Loucy (cell line): Measurements from ENCODE around the gene C1QTNF4.

Source experiments
- H2AFZ ChIP-seq: fragments of 200-600 bp; sonication (generic); 2 replicates; pipeline ENCODE4 v1.6.0; 2016; ENCODE audit warnings: antibody characterized with exemption, mild to moderate bottlenecking, low read length, moderate library complexity
- H3F3A ChIP-seq: fragments of 200-600 bp; 2 replicates; pipeline ENCODE4 v1.6.0; 2016; ENCODE audit warnings: antibody characterized with exemption, low read depth, mild to moderate bottlenecking
- H3K27me3 ChIP-seq: fragments of 200-600 bp; sonication (generic); 2 replicates; pipeline ENCODE4 v1.6.1; 2014; ENCODE audit warnings: low read length, mild to moderate bottlenecking; ENCODE audit not compliant: insufficient read depth, poor library complexity, severe bottlenecking
- H3K36me3 ChIP-seq: fragments of 200-600 bp; sonication (generic); 2 replicates; pipeline ENCODE4 v1.6.1; 2016; ENCODE audit warnings: low read length; ENCODE audit not compliant: insufficient read depth
- H3K4me1 ChIP-seq: fragments of 200-600 bp; sonication (generic); 2 replicates; pipeline ENCODE4 v1.5.1; 2014; ENCODE audit warnings: low read length, mild to moderate bottlenecking; ENCODE audit not compliant: insufficient read depth, poor library complexity, severe bottlenecking
- H3K4me2 ChIP-seq: fragments of 200-600 bp; sonication (generic); 2 replicates; pipeline ENCODE4 v1.6.0; 2014; ENCODE audit warnings: antibody characterized with exemption, low read length, low read depth, mild to moderate bottlenecking; ENCODE audit not compliant: poor library complexity, severe bottlenecking
- H3K4me3 ChIP-seq: fragments of 200-600 bp; sonication (generic); 2 replicates; pipeline ENCODE4 v1.5.1; 2014; ENCODE audit warnings: low read length, mild to moderate bottlenecking, mixed read lengths; ENCODE audit not compliant: poor library complexity, severe bottlenecking
- H3K79me2 ChIP-seq: fragments of 200-600 bp; sonication (generic); 2 replicates; pipeline ENCODE4 v1.6.1; 2014; ENCODE audit warnings: low read length; ENCODE audit not compliant: insufficient read depth
- H3K9ac ChIP-seq: fragments of 200-600 bp; sonication (generic); 2 replicates; pipeline ENCODE4 v1.6.0; 2014; ENCODE audit warnings: mild to moderate bottlenecking, low read depth, low read length, moderate library complexity; ENCODE audit not compliant: poor library complexity, severe bottlenecking
- H3K9me2 ChIP-seq: fragments of 200-600 bp; sonication (generic); replicated peaks from 2 replicates; pipeline ENCODE4 v1.6.1; 2016; ENCODE audit warnings: low read depth, low read length, mixed read lengths
- H3K9me3 ChIP-seq: fragments of 200-600 bp; sonication (generic); 2 replicates; pipeline ENCODE4 v1.6.1; 2014; ENCODE audit warnings: mild to moderate bottlenecking, antibody characterized with exemption, low read length, low read depth; ENCODE audit not compliant: insufficient read depth
- H4K20me1 ChIP-seq: fragments of 200-600 bp; sonication (generic); 2 replicates; pipeline ENCODE4 v1.6.0; 2014; ENCODE audit warnings: antibody characterized with exemption, low read length, mild to moderate bottlenecking; ENCODE audit not compliant: insufficient read depth, poor library complexity, severe bottlenecking
- EZH2phosphoT487 ChIP-seq: fragments of 200-600 bp; IDR thresholded peaks from 2 replicates; pipeline ENCODE4 v1.6.1; 2018; ENCODE audit warnings: antibody characterized with exemption, mild to moderate bottlenecking, moderate library complexity, borderline replicate concordance
- TF ChIP-seq, protein P1 (sequence below): fragments of 200-600 bp; sonication (generic); conservative IDR thresholded peaks from 2 replicates; pipeline ENCODE4 v1.5.1; 2014; ENCODE audit warnings: mild to moderate bottlenecking, antibody characterized with exemption, low read length

C1QTNF4 gene

GRCh38 chr11:47603295-47603694 lies 9.1 kb upstream of the C1QTNF4 start:
- H3F3A ChIP-seq, result no peaks in the 10 kb centered on the region
- H3K4me3 ChIP-seq, result no peak overlapping the region
- no peaks in the 10 kb centered on the region for H3K36me3 ChIP-seq
- peaks cover 34% of the 10 kb centered on the region for H3K4me1 ChIP-seq
- H3K79me2 ChIP-seq, result no peaks in the 10 kb centered on the region
- no peaks in the 10 kb centered on the region for H3K9me2 ChIP-seq
- H3K4me2 ChIP-seq, result no peak overlapping the region
- no peak for TF ChIP-seq EZH2phosphoT487
- TF ChIP-seq, protein P1, sequence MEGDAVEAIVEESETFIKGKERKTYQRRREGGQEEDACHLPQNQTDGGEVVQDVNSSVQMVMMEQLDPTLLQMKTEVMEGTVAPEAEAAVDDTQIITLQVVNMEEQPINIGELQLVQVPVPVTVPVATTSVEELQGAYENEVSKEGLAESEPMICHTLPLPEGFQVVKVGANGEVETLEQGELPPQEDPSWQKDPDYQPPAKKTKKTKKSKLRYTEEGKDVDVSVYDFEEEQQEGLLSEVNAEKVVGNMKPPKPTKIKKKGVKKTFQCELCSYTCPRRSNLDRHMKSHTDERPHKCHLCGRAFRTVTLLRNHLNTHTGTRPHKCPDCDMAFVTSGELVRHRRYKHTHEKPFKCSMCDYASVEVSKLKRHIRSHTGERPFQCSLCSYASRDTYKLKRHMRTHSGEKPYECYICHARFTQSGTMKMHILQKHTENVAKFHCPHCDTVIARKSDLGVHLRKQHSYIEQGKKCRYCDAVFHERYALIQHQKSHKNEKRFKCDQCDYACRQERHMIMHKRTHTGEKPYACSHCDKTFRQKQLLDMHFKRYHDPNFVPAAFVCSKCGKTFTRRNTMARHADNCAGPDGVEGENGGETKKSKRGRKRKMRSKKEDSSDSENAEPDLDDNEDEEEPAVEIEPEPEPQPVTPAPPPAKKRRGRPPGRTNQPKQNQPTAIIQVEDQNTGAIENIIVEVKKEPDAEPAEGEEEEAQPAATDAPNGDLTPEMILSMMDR, result no peak
- H2AFZ ChIP-seq, result no peak overlapping the region
- no peaks in the 10 kb centered on the region for H3K27me3 ChIP-seq
- no peaks in the 10 kb centered on the region for H4K20me1 ChIP-seq
- no peaks in the 10 kb centered on the region for H3K9me3 ChIP-seq
- no peak overlapping the region for H3K9ac ChIP-seq

DNA sequence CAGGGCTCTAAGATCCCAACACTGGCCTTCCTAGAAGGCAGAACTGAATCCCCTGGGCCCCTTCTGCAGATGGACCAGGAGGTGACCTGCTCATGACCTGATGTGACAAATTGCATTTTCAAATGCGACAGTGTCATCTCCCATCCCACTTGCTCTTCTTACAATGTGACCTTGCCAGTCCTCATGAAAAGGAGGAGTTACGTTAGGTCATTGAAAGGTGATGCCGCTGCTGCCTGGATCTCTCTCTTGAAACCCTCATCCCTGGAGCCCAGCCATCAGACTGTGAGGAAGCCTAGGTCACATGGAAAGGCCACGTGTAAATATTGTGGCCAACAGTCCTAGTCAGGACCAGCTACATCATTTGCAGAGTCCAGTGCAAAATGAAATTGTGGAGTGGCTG lies 5.7 kb upstream of the C1QTNF4 start:
- Histone ChIP-seq H4K20me1 (no peaks in the 10 kb centered on the region), H3K36me3 (no peaks in the 10 kb centered on the region), H3K27me3 (no peaks in the 10 kb centered on the region), H3K4me1 (peaks cover 26% of the 10 kb centered on the region), H2AFZ (no peak overlapping the region), H3F3A (no peaks in the 10 kb centered on the region; the same call in 1 of the 2 replicates), H3K9me2 (no peaks in the 10 kb centered on the region), H3K4me3 (no peak overlapping the region), H3K9me3 (no peaks in the 10 kb centered on the region), H3K79me2 (no peaks in the 10 kb centered on the region), H3K4me2 (no peak overlapping the region), H3K9ac (peak overlapping the region; percentile 40)
- no peak for TF ChIP-seq EZH2phosphoT487
- TF ChIP-seq, protein P1, result no peak

DNA sequence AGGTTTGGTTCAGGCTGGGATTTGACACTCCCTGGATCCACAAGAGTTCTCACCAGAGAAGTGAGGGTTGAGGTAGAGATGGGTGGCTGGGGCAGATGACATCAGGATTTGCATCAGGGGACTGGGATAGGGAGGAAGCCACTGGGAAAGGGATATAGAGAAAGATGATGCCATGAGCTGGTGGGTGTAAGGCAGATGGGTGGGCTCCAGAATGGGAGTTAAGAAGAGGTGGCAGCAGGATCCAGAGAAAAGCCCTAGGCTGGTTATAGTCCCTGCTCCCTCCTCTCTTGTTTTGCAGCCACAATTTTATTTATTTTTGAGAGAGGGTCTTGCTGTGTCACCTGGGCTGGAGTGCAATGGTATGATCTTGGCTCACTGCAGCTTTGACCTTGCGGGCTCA lies 1.8 kb upstream of the C1QTNF4 start:
- Histone ChIP-seq H3F3A (peaks cover 8% of the 10 kb centered on the region; the same call in 1 of the 2 replicates), H3K79me2 (peaks cover 22% of the 10 kb centered on the region), H3K36me3 (no peaks in the 10 kb centered on the region), H3K9me3 (no peaks in the 10 kb centered on the region), H2AFZ (no peak overlapping the region), H3K27me3 (no peaks in the 10 kb centered on the region), H3K4me3 (no peak overlapping the region), H3K9ac (no peak overlapping the region), H3K4me1 (peaks cover 56% of the 10 kb centered on the region), H3K9me2 (no peaks in the 10 kb centered on the region), H4K20me1 (no peaks in the 10 kb centered on the region), H3K4me2 (no peak overlapping the region)
- TF ChIP-seq, protein P1, result no peak
- no peak for TF ChIP-seq EZH2phosphoT487
